HG03159 (cell line): ENCODE measurements around the gene BACH2.

Source experiments
- ATAC-seq: cut with Tn5 transposase; IDR thresholded peaks from one replicate; pipeline ENCODE4 v1.9.1; 2021; ENCODE audit warnings: mild to moderate bottlenecking, moderate library complexity; ENCODE audit not compliant: unreplicated experiment

BACH2 gene

DNA sequence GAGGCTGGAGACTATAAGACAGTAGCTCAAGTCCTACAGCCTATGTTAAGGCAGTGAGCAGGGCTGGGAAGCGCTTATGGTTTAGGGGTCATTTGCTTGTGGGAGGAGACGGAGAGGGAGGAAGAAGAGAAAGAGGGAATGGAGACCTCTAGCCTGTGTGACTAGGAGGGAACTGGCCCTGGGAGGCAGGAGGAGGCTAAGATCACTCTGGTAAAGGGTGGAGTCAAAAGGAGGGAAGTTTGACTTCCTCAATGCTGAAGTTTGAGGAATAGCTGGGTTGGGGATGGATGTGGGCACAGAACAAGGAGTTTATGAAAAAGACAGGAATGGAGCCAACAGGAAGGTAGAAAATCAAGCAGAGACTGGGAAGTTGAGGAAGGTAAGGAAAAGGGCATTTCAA, 6.4 kb upstream of the BACH2 start:
- no peak for ATAC-seq

DNA sequence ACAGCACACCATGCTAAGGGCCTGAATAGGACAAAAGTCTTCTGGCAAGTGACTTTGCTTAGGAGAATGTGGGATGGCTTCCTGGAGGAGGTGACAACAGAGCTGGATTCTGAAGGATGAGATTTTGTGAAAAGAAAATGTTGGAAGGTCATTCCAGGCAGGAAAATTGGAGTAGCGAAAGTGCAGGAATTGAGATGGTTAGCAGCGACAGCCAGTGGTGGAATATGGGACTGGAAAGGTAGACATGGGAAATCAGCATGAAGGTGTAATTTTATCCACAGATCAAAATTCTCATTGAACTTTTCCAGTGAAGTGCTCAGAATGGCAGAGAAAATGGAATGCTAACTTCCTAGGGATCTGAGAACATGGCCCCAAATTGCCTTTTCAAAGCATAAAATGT, 5.7 kb upstream of the BACH2 start:
- no peak for ATAC-seq

DNA sequence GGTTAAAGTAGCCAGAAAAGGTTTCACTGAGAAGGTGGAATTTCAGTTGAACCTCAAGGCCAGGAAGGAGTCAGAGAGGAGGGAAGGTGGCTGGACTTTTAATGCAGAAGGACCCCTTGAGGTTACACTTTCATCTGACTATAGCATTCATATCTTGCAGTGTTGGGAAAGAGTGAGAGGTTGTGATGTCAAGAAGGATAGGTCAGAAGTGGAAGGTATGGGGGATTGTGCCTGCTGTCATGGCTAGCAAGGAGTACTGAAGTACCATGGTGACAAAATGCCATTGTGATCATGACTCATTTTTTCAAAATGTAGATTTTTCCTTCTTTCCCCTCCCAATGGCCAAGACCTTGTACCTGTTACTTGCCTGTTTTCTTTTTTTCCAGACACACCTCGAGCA, 5.2 kb upstream of the BACH2 start:
- ATAC-seq, result no peak

DNA sequence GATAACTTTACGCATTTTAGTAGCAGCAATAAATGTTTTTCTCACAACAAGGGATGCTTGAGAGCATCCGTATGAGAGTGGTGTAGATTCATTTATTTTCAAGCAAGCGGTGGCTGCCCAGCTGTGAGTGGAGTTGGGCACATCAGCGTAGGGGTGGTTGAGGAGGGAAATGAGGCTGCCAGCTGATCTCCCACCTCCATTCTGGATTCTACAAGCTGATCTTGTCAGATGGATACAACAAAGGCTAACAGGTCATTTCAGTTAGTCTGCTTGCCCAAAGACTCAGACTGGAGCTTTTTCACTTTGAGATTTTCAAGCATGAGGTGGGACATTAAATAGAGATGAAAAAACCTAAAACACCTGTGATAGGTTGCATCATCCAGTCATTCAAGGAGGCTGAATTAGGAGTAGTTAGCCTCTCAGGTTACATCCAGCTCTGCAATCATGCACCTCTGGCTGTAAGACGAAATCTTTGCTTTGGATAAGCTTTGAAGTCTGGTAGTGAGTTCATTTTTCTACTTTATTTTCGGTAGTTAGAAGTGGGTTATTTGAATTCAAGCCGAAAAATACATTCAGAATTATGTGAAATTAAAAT, 1.9 kb upstream of the BACH2 start:
- no peak for ATAC-seq

DNA sequence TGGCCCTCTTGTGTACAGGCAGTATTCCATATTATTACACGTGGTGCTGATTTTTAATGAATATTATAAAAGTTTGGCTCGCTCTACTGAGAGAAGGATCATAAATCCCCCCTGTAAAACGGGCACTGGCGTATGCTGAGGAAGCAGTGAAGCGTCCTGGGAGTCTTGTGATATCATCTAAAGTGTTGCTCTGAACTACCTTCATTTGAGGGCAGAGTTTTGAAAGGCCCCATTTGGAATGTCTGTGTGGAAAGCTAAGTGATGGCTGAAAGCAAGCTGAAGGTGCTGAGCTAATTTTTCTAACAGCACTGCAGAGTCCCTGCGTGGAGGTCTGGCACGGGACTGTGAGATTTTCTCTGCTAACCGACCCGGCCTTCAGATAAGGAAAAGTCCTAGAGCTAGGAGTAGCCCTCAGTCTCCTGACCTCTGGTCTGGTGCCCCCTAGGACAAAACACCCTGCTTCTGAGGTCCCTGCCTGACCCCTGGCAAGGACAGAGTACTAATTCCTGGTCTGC, 1.3 kb upstream of the BACH2 start:
- no peak for ATAC-seq

DNA sequence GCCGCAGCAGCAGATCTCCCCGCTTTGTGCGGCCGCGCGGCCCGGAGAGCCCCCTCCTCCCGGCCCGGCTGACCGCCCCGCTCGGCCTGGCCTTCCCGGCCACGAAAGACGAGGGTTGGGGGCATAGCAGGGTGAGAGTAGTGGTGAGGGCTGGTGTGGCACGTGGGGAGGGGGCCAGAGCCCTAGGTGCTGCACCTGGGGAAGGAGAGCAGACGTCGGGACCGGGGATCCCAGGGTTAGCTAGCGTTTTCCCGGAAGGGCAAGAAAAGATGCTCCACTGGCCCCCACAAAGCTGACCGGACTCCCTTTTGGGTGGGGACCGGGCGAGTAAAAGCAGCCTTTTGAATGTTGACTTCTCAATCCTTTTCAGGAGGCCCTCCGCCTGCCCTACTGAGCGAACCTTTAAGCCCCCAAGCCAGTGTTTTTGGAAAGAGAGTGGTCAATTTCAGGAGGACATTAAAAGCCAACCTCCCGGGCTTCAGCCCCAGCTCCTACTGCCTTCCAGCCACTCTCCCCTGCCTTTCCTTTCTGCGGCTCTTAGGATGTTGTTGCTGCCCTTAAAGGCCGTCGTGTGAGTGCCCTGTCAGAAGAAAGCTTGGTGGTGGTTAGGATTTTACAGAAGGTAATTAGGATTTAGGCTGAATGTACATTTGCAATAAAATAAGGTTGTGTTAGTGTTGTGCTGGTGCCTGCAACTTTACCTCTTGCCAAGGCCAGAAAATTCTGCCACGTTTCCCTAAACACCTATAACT, 648 bp upstream of the BACH2 start:
- ATAC-seq, result no peak

DNA sequence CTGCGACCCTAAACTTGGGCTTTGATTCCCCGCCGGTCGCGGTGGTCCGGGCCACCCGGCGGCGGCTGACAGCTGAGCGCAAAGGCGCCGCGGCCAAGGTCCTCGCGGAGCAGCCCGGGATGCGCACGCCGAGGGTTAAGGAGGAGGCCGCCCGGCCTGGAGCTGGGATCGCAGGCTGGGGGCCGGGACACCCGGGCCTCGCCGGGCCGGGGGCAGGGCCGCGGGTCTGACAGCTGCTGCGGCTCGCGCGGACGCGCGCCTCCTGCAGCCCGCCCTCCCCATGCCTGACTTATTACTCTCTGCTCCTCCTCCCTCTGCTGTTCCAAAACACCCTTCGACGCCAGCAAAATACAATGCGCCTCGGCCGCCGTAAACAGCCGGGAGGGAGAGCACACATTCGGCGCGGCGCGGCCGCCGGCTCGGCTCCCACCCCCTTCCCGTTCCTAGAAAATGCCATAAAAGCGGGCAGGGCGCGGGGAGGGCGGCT, 746 bp downstream of the BACH2 start:
- ATAC-seq, result peak; percentile 39

DNA sequence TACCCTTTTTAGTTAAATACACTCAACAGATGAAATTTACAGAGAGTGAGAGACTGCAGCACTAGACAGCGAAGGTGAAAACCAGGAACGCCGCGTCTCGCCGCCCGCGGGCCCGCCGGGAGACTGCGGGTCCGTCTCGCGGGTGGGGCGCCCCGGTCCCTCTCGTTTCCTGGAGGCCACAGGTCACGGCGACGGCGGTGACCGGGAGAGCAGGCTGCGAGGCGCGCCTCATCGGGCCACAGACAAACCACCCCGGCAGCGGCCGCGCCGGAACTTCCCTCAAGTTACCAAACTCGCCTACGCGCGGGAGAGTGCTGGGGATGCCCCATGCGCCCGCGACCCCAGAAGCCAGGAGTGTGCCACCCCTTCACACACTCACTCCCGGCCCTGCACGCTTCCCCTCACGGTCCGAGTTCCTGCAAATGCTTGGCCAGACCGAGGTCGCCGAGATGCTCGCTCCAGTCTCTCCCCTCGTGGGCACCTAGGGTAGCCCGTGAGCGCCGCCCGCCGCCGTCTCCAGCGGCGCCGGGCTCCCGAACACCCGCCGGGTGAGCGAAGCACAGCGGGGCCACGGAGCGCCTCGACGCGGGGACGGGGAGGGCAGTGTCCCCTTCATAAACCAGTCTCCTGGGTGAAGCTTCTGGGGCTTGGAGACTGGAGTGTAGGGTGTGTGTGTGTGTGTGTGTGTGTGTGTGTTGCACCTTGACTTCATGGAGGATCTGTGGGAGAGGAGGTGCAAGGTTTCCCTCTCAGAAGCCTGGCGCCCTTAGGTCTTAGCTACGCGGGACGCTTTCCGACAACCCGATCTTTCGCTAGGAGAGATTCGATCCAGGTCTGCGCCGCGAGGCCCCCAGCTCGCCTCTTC, 1.4 kb downstream of the BACH2 start:
- ATAC-seq, result peak; percentile 21

DNA sequence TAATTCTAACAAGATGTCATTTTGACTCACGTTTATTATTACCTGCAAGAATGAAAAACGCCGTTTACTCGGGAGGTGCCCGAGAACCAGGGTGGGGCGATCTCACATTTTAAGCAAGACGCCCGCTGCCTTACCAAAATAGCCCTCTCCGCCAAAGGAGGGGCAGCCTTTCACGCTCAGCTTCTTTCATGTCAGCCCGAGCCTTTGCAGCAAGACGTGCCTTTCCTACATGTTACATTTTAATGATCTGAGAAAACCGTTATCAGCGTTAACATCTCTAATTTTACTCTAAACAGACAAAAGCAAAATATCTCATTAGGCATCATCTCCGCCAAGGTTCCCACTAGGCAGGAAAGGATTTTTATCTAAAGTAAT, 2.0 kb downstream of the BACH2 start:
- no peak for ATAC-seq

DNA sequence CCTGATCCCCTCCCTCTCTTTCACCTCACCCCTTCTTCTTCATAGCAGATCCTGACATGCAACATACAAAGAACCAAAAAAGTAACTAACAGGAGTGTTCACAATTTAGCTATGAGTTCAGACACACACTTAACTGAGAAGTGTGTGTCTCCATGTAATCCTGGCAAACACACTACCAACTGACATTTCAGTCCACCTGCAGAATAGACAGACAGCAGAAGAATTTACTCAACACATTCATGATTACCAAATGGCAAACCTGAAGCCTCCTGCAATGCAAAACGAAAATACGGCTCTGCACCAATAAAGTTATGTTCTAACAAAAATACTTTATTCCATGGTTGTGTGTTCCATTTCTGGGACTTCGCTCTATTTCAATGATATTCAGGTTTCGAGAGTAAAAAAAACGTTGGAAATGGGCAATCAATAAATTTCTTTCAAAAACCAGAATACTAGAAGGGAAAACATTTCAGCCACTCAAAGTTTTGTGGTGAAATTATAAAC, 2.6 kb downstream of the BACH2 start:
- ATAC-seq, result no peak

DNA sequence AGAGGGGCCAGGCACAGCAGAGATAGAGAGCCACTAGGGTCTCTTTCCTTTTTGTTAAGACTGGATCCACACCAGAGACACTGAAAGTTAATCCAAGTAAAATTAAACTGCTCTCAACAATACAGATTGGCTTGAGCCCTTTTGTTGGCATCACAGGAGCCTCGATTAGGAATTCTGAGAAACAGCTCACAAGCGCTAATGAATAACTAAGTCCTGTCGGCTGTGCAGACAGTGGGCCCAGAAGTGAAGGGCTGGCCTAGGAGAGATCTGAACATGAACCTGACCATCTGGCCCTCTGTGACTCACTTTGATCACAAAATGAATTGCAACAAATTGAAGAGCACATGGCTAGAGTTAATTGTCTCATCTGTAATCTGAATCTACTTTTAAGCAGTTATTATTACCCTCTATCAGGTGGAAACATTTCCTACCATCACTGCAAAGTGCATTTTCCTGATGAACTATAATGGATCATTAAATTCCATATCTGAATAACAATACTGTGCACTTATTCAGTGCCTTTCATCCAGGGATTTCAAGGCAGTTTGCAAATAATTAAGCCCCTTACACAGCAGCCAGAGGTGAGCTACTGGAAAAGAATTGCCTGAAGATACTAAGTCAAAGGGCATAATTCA, 3.2 kb downstream of the BACH2 start:
- no peak for ATAC-seq

DNA sequence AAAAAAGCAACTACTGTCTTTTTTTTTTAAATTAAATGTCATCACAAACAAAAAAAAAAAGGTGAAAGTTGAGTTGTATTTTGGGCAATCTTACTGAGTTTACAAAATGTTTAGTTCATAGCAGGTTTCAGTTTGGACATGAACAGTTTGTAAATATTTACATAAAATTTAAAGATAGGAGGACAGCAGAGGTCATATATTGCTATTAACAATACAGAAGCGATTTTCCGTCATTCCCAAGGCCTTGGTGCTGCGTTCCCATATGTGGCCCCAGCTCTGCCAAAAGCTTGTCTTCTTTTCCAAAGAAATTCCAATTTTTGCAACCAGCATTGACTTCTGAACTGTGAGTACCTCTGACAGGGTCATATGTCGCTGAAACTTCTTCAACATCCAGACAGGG, 5.1 kb downstream of the BACH2 start:
- ATAC-seq, result no peak

DNA sequence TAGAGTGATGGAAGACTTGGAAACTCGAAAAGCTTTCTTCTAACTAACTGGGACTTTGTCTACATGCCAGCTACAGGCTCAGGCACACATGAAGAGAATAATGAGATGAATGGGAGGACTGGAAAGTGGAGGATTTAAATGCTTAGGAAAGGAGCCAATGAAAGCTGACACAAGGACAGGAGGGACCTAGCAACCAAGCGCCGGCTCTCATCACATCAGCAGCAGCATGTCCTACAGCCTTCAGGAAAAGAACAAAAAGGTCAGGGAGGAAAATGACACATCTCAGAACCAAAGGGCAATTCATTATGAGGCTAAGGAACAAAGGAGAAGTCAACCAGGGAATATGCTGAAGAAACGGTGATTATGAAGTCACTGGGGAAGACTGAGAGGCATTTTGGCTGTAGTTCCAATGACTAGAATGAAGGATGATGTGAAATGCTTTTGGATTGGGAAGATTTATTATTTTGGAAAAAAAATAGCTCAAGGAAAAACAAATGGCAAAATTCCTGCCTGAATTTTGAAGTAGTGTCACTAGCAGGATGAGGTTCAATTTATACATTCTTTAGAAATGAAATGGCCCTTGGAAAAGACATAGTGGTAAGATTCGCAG, 5.7 kb downstream of the BACH2 start:
- ATAC-seq, result no peak

DNA sequence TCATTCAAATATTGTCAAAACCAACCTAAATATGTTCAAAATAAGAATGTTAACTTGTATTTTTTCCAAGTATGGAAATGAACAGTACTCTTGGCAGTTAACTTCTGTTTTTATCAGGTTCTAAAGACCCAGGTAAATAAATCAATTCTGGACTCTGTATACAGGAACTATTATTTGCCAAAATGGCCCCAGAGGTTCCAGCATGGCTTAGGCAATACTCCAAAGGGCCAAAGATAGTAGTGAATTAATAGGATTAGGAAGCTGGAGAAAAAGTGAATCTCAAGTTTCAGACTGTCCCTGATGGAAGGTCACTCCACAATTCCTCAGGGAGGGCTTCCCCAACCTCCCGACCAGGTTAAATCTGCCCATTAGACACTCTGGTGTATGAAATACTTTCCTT, 6.7 kb downstream of the BACH2 start:
- no peak for ATAC-seq

DNA sequence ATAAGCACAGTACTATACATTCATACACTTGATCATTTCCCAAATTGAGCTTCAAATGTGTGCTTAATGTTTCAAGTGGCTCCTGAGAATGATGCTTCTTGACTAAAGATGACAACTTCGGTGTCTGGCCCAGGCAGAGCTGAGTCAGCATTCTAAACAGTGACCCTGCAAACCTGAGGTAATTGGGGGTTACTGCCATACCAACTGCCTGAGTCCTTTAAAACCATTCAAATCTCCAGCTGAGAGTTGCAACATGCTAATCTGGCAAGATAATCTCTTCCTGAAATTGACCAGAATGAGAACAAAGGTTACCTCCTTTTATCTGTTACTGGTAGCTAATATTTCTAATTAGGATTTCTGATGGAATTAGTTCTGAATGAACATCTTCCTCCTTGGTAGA, 8.2 kb downstream of the BACH2 start:
- no peak for ATAC-seq

DNA sequence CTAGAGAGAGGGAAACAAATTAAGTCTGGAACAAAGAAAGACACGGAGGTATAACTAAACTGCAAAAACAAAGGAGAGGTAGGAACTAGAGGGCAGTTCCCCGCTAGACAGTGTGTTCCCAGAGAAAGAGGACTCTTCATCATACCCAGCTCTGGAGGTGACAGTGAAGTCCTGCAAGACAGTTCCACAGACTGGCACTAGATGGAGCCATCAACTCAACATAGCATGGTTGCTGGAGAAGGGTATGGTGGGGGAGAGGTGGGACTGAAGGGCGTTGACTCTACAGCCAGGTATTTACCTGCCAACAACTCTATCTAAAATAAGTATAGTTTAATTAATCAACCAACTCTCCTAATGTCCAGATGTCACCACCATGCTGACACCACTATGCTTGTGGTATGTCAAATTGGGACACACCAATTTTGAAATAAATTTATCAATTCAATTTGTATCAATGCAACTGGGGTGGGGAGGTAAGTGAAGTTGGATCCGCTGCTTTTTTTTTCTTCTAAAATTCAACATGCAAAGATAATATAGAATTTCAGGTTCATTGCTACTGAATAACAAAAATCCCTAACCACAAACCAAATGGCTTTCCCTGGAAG, 9.7 kb downstream of the BACH2 start:
- ATAC-seq, result no peak

DNA sequence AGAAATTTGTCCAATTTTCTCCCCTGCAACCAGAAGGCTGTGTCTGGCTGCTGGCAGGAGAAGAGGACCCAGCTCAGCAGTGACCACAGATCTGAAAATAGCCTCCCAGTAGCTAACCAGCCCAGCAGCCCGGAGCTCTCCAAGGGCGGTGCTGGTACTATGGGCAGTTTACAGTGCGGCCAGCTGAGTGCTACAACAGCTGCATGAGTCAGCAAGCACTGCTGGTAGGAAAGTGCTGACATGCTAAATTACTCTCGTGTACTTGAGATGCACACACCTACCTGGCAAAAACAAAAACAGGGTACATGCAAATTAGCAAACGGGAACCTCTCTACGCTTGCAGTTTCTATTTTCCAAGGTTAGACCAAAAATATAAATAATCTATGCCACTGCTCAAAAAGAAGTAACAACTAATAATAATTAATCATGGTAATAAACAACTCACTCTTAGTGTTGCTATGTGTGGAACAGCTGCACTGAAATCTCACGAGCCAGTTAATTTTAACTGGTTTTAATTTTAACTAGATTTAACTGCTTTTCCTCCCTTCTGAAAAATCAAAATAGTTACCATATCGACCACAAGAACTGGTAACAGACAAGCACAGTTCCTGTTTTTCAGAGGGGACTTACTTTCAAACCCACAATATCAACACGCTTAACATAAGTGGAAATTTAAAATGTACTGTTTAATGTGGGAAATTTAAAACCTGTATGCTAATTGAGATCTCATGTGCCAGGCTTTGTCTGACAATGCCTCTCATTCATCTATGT, 10.8 kb downstream of the BACH2 start:
- peak; percentile 74 for ATAC-seq

DNA sequence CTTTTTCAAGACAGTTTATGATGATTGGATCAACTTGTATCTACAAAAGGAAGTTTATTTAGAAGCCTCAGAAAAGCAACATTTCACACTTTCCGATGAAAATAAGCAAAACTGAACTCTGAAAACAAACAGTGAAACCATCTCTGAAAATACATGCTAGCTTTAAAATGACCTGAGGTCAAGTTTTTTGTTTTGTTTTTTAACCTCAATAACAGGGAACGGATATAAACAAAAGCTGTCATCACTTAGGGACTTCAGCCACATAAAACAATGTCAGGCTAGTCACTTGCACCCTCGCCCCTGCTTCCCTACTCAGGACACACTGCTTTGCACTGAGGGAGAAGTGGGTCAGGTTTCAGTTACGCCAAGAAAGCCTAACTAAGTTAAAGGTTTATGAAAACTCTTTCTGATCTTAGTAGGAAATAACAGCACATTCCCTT, 11.6 kb downstream of the BACH2 start:
- ATAC-seq, result peak; percentile 34
